Testis (tissue), 3 donors: ENCODE results near the gene VPS11. TPM values are rescaled to one million over a fixed set of nuclear protein-coding genes. Genes with fewer than 3 reads are reported as not detected.

Experiments
- DNase-seq: peaks from one replicate; pipeline ENCODE4 v3.0.0-alpha.2; 2019
- H3K27ac ChIP-seq, 2 donors: fragments of 200-600 bp; sonication (generic); one replicate each; pipeline ENCODE4 v1.5.1; 2019
- H3K27me3 ChIP-seq: fragments of 200-600 bp; sonication (generic); one replicate; pipeline ENCODE4 v1.5.1; 2019
- H3K36me3 ChIP-seq: fragments of 200-600 bp; sonication (generic); one replicate; pipeline ENCODE4 v1.5.1; 2017; ENCODE audit warnings: low read depth; ENCODE audit errors: missing control alignments
- H3K4me1 ChIP-seq: fragments of 200-600 bp; sonication (generic); one replicate; pipeline ENCODE4 v1.5.1; 2019
- H3K4me3 ChIP-seq, 2 donors: fragments of 200-600 bp; sonication (generic); one replicate each; pipeline ENCODE4 v1.5.1; 2017 to 2019
- H3K9me3 ChIP-seq: fragments of 200-600 bp; sonication (generic); one replicate; pipeline ENCODE4 v1.5.1; 2017
- POLR2A ChIP-seq: fragments of 450-650 bp; IDR thresholded peaks from one replicate; pipeline ENCODE4 v1.6.1; 2017; ENCODE audit warnings: antibody characterized with exemption, mild to moderate bottlenecking, moderate library complexity
- WGBS, 2 donors: methylation state at CpG; one replicate each; pipeline ENCODE4 v1.1.5; 2018; 5-methylcytosine and 5-hydroxymethylcytosine counted together
- intact Hi-C: fragments of 100-400 bp; cut with DNase I; formaldehyde crosslinking; loops from one replicate; pipeline ENCODE4 v1.15.1; 2023; ENCODE audit warnings: low total_unique reads
- polyA plus RNA-seq: library from polyadenylated mRNA; stranded (reverse); fragments of 350-450 nt; fragmentation: Illumina TruSeq; extraction: RNeasy Lipid Tissue Mini Kit (QIAGEN cat#74804); gene quantifications from one replicate; pipeline ENCODE4 v1.2.3, GENCODE V29; 2014; ENCODE audit warnings: low read depth, low replicate concordance; ENCODE audit not compliant: insufficient read depth
- total RNA-seq, 2 donors: library from RNA; depleted of rRNA; stranded (reverse); fragments of >200 nt; gene quantifications; one replicate each; pipeline ENCODE4 v1.2.3, GENCODE V29; 2016
- TF ChIP-seq, protein P1 (sequence below), 3 experiments: fragments of 450-650 bp in 2 of 3; fragments of 200-600 bp in 1 of 3; sonication (generic) in 1 of 3; IDR thresholded peaks; one replicate each; pipeline ENCODE4 v1.5.1; 2016 to 2019; ENCODE audit warnings: antibody characterized with exemption in 3 of 3, mild to moderate bottlenecking in 2 of 3, moderate library complexity in 1 of 3

The VPS11 gene
- total and polyA plus RNA-seq, 3 donors from 2014 or later = 50.7 to 60.5 (median 56.7) TPM

DNA sequence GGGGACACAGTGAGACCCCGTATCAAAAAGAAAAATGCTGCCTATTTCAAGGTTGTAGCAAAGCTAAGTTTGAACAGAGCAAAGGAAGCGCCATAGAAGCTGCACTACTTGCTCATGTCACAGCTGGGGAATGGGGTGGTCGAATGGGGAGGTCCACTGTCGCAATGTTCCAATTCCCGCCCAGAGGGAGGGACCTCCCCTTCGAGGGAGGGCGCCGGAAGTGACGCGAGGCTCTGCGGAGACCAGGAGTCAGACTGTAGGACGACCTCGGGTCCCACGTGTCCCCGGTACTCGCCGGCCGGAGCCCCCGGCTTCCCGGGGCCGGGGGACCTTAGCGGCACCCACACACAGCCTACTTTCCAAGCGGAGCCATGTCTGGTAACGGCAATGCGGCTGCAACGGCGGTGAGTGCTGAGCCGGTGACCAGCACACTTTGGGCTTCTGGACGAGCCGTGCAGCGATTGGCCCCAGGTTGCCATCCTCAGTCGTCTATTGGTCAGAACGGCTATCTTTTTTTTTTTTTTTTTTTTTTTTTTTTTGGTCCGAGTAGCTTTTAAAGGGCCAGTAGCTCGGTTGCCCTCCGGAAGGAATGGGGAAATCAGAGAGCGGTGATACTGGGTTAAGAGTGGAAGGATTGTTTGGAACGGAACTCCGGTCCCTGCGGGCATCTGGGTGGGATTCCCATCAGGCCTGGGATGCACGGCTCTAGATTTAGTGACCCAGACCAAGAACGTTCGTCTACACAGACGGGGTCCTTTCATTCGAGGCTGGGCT, 17.2 kb downstream of the VPS11 start, which contains the start of gene HMBS:
HMBS (plus strand) TSS at position 219 of the 774 bp plus-strand sequence; CDS start at position 372, 153 bp downstream.
- TF ChIP-seq, protein P1, sequence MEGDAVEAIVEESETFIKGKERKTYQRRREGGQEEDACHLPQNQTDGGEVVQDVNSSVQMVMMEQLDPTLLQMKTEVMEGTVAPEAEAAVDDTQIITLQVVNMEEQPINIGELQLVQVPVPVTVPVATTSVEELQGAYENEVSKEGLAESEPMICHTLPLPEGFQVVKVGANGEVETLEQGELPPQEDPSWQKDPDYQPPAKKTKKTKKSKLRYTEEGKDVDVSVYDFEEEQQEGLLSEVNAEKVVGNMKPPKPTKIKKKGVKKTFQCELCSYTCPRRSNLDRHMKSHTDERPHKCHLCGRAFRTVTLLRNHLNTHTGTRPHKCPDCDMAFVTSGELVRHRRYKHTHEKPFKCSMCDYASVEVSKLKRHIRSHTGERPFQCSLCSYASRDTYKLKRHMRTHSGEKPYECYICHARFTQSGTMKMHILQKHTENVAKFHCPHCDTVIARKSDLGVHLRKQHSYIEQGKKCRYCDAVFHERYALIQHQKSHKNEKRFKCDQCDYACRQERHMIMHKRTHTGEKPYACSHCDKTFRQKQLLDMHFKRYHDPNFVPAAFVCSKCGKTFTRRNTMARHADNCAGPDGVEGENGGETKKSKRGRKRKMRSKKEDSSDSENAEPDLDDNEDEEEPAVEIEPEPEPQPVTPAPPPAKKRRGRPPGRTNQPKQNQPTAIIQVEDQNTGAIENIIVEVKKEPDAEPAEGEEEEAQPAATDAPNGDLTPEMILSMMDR (IDR thresholded peaks at IDR 0.05) = no peak
- no peak for TF ChIP-seq POLR2A
- WGBS, 2 donors = 1% methylated on average over 28 to 45 of the region's 45 CpGs
- Histone ChIP-seq H3K27me3 (no peaks in the 10 kb centered on the region), H3K36me3 (no peaks in the 10 kb centered on the region), H3K9me3 (no peaks in the 10 kb centered on the region), H3K4me1 (peaks cover 20% of the 10 kb centered on the region), H3K4me3 (peak within 1 kb of the TSS; percentile 73 to 79), H3K27ac (peak within 1 kb of the TSS; percentile 82 to 92)
- intact Hi-C loops = no loop called here
- DNase-seq = peak; percentile 95

DNA sequence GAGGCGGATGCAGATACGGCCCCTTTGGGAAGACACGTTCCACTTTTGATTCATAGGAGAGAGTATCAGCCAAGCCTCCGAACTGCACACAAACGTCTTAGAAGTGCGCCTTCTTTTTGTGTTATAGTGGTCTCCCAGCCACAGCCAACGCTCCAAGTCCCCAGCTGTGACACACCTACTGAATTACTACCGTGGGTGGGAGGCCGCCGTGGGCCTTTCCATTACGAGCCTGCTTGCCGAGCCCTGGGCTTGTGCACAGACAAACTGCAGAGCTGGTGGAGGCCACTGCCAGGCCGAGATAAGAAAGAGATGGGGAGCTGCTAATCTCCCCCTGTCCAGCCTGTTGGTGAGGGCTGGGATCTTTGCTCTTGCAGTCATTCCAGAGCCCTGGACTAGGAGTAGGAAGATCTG, 17.8 kb downstream of the VPS11 start:
- H3K27me3 ChIP-seq = no peaks in the 10 kb centered on the region
- H3K27ac ChIP-seq = peak overlapping the region in 1 of 2 donors; percentile 92
- intact Hi-C loops = no loop called here
- TF ChIP-seq POLR2A = no peak
- TF ChIP-seq, protein P1 (IDR thresholded peaks at IDR 0.05) = no peak
- no peaks in the 10 kb centered on the region for H3K9me3 ChIP-seq
- DNase-seq = no peak
- peak overlapping the region; percentile 73 to 79 for H3K4me3 ChIP-seq
- peaks cover 20% of the 10 kb centered on the region for H3K4me1 ChIP-seq
- H3K36me3 ChIP-seq = no peaks in the 10 kb centered on the region
- WGBS, 2 donors = 0 to 2% methylated on average over 12 to 13 of the region's 13 CpGs

DNA sequence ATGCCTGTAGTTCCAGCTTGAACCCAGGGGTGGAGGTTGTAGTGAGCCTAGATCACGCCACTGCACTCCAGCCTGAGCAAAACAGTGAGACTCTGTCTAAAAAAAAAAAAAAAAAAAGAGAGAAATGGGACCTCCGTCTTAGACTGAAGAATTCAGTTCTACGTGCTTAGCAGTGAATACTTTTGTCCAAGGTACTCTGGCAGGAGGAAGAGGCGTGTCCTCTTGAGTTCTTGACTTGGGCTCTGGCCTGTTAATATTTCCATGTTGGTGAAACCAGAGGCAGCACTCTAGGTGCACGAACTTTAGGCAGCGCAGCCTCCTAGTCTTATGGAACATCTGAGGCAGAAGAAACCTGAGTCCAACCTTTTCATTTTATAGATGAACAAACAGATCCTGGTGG, 19.5 kb downstream of the VPS11 start:
- TF ChIP-seq, protein P1 (IDR thresholded peaks at IDR 0.05) = no peak
- TF ChIP-seq POLR2A = no peak
- Histone ChIP-seq H3K4me1 (peaks cover 10% of the 10 kb centered on the region), H3K4me3 (no peak overlapping the region), H3K27ac (no peak overlapping the region), H3K27me3 (no peaks in the 10 kb centered on the region), H3K9me3 (no peaks in the 10 kb centered on the region), H3K36me3 (no peaks in the 10 kb centered on the region)
- intact Hi-C loops = no loop called here
- no peak for DNase-seq
- WGBS, 2 donors = 92 to 96% methylated on average over 6 of the region's 6 CpGs

DNA sequence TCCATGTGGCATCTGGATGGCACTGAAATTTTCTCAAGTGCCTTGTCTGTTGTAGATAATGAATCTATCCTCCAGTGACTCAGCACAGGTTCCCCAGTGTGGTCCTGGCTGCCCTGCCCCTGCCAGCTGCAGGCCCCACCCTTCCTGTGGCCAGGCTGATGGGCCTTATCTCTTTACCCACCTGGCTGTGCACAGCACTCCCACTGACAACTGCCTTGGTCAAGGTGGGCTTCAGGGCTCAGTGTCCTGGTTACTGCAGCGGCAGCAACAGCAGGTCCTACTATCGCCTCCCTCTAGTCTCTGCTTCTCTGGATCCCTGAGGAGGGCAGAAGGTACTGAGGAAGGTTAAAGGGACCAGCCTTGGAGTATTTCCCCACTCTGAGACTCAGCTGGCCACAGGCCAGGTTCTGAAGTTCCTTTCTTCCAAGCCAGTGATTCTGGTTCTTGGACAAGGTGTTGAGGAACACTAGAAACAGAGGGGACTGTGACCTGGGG, 20.2 kb downstream of the VPS11 start:
- Histone ChIP-seq H3K4me3 (no peak overlapping the region), H3K9me3 (no peaks in the 10 kb centered on the region), H3K36me3 (no peaks in the 10 kb centered on the region), H3K4me1 (peaks cover 11% of the 10 kb centered on the region), H3K27me3 (no peaks in the 10 kb centered on the region), H3K27ac (no peak overlapping the region)
- intact Hi-C loops = no loop called here
- no peak for DNase-seq
- TF ChIP-seq, protein P1 (IDR thresholded peaks at IDR 0.05) = no peak
- TF ChIP-seq POLR2A = no peak
- 94% methylated on average over 2 of the region's 2 CpGs for WGBS, 2 donors
